Tibial nerve (tissue), 4 donors: ENCODE results near the gene POP5.

Source experiments
- EP300 ChIP-seq, 2 donors: sonication (generic); formaldehyde crosslinking; IDR thresholded peaks; one replicate each; pipeline ENCODE4 v1.6.1; 2017; ENCODE audit warnings: antibody characterized with exemption in 2 of 2, mild to moderate bottlenecking in 1 of 2
- POLR2A ChIP-seq, 2 donors: fragments of 450-650 bp; IDR thresholded peaks; one replicate each; pipeline ENCODE4 v1.6.1; 2017; ENCODE audit warnings: antibody characterized with exemption in 2 of 2, mild to moderate bottlenecking in 2 of 2, moderate library complexity in 2 of 2
- TF ChIP-seq, protein P1 (sequence below), 5 experiments: fragments of 200-600 bp in 3 of 5; fragments of 450-650 bp in 2 of 5; sonication (generic) in 3 of 5; IDR thresholded peaks; one replicate each; pipeline ENCODE4 v1.5.1; 2016 to 2019; ENCODE audit warnings: antibody characterized with exemption in 5 of 5, mild to moderate bottlenecking in 3 of 5, moderate library complexity in 2 of 5

DNA sequence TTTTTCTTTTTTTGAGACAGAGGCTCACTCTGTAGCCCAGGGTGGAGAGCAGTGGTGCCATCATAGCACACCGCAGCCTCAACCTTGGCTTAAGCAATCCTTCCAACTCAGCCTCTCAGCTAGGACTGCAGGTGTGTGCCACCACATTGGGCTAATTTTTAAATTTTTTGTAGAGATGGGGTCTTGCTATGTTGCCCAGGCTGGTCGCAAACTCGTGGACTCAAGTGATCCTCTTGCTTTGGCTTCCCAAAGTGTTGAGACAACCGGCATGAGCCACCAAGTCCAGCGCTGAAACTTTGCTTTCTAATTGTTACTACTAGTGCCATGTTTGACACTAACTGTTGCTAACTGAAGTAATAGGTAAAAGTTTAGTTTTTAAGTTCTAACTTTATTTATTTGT is 39.0 kb downstream of the POP5 start:
- TF ChIP-seq POLR2A (IDR thresholded peaks at IDR 0.05) (no peak), EP300 (IDR thresholded peaks at IDR 0.05) (no peak)
- TF ChIP-seq, protein P1, sequence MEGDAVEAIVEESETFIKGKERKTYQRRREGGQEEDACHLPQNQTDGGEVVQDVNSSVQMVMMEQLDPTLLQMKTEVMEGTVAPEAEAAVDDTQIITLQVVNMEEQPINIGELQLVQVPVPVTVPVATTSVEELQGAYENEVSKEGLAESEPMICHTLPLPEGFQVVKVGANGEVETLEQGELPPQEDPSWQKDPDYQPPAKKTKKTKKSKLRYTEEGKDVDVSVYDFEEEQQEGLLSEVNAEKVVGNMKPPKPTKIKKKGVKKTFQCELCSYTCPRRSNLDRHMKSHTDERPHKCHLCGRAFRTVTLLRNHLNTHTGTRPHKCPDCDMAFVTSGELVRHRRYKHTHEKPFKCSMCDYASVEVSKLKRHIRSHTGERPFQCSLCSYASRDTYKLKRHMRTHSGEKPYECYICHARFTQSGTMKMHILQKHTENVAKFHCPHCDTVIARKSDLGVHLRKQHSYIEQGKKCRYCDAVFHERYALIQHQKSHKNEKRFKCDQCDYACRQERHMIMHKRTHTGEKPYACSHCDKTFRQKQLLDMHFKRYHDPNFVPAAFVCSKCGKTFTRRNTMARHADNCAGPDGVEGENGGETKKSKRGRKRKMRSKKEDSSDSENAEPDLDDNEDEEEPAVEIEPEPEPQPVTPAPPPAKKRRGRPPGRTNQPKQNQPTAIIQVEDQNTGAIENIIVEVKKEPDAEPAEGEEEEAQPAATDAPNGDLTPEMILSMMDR (IDR thresholded peaks at IDR 0.05), result no peak
